ENCODE data around the gene TMPRSS15. TPM values are rescaled to one million over a fixed set of nuclear protein-coding genes. Genes with fewer than 3 reads are reported as not detected.

The TMPRSS15 gene
- total RNA-seq, 4 donors from 2014 or later = not detected

- 77% methylated on average over 1 of the region's 1 CpG for WGBS
- DNase-seq (ENCODE audit: low spot score in 2 of 2) = no peak
- Histone ChIP-seq H3K27ac (no peak overlapping the region), H3K36me3 (no peaks in the 10 kb centered on the region), H3K27me3 (no peaks in the 10 kb centered on the region), H3K9me3 (no peaks in the 10 kb centered on the region), H3K4me3 (no peak overlapping the region), H3K4me1 (no peaks in the 10 kb centered on the region)
- TF ChIP-seq POLR2AphosphoS5 (IDR thresholded peaks at IDR 0.05) = no peak
- no peak for TF ChIP-seq EP300 (IDR thresholded peaks at IDR 0.05)
- TF ChIP-seq CTCF (IDR thresholded peaks at IDR 0.05) = no peak
- TF ChIP-seq POLR2A (IDR thresholded peaks at IDR 0.05) = no peak
Observed at GRCh38 chr21:18370301-18370700, 33.3 kb downstream of the TMPRSS15 start.

DNA sequence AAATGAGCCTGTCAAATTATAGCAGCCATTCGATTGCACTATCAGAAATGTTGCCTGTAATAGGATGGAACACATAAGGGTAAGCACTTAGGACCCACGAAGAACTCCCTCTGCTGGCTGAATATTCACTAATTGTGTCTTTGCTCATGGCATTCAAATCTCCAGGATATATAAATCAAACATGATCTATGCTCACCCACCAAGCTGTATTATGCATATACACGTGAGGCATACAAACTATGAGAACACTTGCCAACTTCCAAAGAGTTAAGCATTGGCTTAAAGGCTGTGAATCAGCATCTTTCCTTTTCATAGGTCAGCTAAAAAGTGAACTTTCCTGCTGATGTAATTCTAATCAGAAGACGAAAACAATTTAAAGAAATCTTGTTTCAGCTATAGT, 34.5 kb downstream of the TMPRSS15 start:
- Histone ChIP-seq H3K4me3 (no peak overlapping the region), H3K4me1 (no peaks in the 10 kb centered on the region), H3K9me3 (no peaks in the 10 kb centered on the region), H3K36me3 (no peaks in the 10 kb centered on the region), H3K27me3 (no peaks in the 10 kb centered on the region), H3K27ac (no peak overlapping the region)
- TF ChIP-seq POLR2A (IDR thresholded peaks at IDR 0.05) = no peak
- no peak for TF ChIP-seq CTCF (IDR thresholded peaks at IDR 0.05)
- TF ChIP-seq POLR2AphosphoS5 (IDR thresholded peaks at IDR 0.05) = no peak
- WGBS = 28% methylated on average over 4 of the region's 4 CpGs
- no peak for DNase-seq (ENCODE audit: low spot score in 2 of 2)

DNA sequence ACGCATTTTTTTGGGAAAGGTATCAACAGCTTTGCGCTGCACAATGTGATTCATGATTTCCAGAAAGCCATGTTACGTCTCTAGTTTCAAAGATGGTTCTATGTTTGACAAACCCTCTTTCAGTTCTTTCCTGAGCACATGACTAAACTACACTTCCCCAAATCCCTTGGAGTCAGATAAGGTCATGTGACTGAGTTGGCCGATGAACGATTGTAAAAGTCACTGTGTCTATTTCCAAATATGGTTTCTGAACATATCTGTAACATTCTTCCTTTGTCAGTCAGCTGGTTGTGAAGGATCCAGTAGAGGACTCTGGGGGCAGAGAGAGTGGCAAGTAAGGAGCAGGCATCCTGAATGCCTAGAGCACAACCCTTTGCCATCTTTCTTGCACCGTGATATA, 35.4 kb downstream of the TMPRSS15 start:
- Histone ChIP-seq H3K4me3 (no peak overlapping the region), H3K9me3 (no peaks in the 10 kb centered on the region), H3K4me1 (no peaks in the 10 kb centered on the region), H3K27ac (no peak overlapping the region), H3K27me3 (no peaks in the 10 kb centered on the region), H3K36me3 (no peaks in the 10 kb centered on the region)
- 70% methylated on average over 6 of the region's 6 CpGs for WGBS
- TF ChIP-seq POLR2A (IDR thresholded peaks at IDR 0.05) (no peak), CTCF (IDR thresholded peaks at IDR 0.05) (no peak), EP300 (IDR thresholded peaks at IDR 0.05) (no peak), POLR2AphosphoS5 (IDR thresholded peaks at IDR 0.05) (no peak)
- DNase-seq (ENCODE audit: low spot score in 2 of 2) = no peak

GRCh38 chr21:18356801-18357200, 46.8 kb downstream of the TMPRSS15 start:
- H3K4me3 ChIP-seq = no peak overlapping the region
- 81% methylated on average over 2 of the region's 2 CpGs for WGBS
- no peaks in the 10 kb centered on the region for H3K27me3 ChIP-seq
- TF ChIP-seq POLR2A (IDR thresholded peaks at IDR 0.05) = no peak
- TF ChIP-seq POLR2AphosphoS5 (IDR thresholded peaks at IDR 0.05) = no peak
- TF ChIP-seq CTCF (IDR thresholded peaks at IDR 0.05) = no peak
- TF ChIP-seq EP300 (IDR thresholded peaks at IDR 0.05) = no peak
- H3K27ac ChIP-seq = no peak overlapping the region
- H3K9me3 ChIP-seq = no peaks in the 10 kb centered on the region
- H3K4me1 ChIP-seq = no peaks in the 10 kb centered on the region
- no peaks in the 10 kb centered on the region for H3K36me3 ChIP-seq
- DNase-seq (ENCODE audit: low spot score in 2 of 2) = no peak

GRCh38 chr21:18354947-18355346, 48.6 kb downstream of the TMPRSS15 start:
- WGBS = 86% methylated on average over 1 of the region's 1 CpG
- no peak for TF ChIP-seq EP300 (IDR thresholded peaks at IDR 0.05)
- no peak for TF ChIP-seq POLR2A (IDR thresholded peaks at IDR 0.05)
- no peak for TF ChIP-seq CTCF (IDR thresholded peaks at IDR 0.05)
- no peak for TF ChIP-seq POLR2AphosphoS5 (IDR thresholded peaks at IDR 0.05)

More at GRCh38 chr21:18354947-18355346, 48.6 kb downstream of the TMPRSS15 start:
- H3K36me3 ChIP-seq = no peaks in the 10 kb centered on the region
- H3K4me1 ChIP-seq = no peaks in the 10 kb centered on the region
- no peaks in the 10 kb centered on the region for H3K27me3 ChIP-seq
- DNase-seq (ENCODE audit: low spot score in 2 of 2) = no peak
- H3K4me3 ChIP-seq = no peak overlapping the region
- no peaks in the 10 kb centered on the region for H3K9me3 ChIP-seq
- no peak overlapping the region for H3K27ac ChIP-seq
